Measurements from ENCODE around the gene SORCS2. TPM values are rescaled to one million over a fixed set of nuclear protein-coding genes. Genes with fewer than 3 reads are reported as not detected.

SORCS2 gene
- total RNA-seq, 3 donors from 2014 or later, result 0.66 to 1.3 (median 0.80) TPM

DNA sequence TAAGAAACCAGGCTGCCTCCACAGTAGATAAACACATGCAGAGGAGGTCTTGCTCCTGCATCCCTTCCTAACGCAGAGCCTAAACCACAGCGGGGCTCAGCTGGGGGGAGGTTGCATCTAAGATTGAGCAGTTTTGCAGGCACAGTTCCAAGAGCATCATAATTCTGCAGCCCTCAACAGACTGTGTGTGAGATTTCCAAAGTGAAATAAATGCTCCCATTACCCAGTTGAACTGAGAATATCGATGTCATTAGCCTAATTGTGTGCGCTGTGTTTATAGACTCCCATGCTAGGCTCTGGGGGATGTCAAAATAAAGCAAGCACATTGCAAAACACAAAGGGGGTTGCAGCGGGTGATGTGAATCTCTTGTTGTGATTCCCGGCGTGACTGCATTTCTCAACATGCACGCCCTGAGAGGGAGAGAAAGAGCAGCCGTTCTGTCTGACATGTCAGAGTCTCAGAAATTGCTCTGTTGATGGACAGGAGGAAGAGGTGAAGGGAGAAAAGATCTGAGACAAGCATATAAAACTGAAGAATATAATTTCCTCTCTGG lies 392.3 kb downstream of the SORCS2 start:
- Histone ChIP-seq H3K27ac (no peak overlapping the region), H3K4me1 (no peaks in the 10 kb centered on the region), H3K27me3 (no peaks in the 10 kb centered on the region), H3K36me3 (no peaks in the 10 kb centered on the region), H3K9me3 (peaks cover 0 to under 1% of the 10 kb centered on the region in 2 donors), H3K4me3 (no peak overlapping the region)
- no peak for TF ChIP-seq POLR2A (IDR thresholded peaks at IDR 0.05)
- TF ChIP-seq POLR2AphosphoS5 (IDR thresholded peaks at IDR 0.05), result no peak
- TF ChIP-seq, protein P1, sequence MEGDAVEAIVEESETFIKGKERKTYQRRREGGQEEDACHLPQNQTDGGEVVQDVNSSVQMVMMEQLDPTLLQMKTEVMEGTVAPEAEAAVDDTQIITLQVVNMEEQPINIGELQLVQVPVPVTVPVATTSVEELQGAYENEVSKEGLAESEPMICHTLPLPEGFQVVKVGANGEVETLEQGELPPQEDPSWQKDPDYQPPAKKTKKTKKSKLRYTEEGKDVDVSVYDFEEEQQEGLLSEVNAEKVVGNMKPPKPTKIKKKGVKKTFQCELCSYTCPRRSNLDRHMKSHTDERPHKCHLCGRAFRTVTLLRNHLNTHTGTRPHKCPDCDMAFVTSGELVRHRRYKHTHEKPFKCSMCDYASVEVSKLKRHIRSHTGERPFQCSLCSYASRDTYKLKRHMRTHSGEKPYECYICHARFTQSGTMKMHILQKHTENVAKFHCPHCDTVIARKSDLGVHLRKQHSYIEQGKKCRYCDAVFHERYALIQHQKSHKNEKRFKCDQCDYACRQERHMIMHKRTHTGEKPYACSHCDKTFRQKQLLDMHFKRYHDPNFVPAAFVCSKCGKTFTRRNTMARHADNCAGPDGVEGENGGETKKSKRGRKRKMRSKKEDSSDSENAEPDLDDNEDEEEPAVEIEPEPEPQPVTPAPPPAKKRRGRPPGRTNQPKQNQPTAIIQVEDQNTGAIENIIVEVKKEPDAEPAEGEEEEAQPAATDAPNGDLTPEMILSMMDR (IDR thresholded peaks at IDR 0.05), result no peak
- intact Hi-C loops (cut with DNase I; ENCODE audit: low total_unique reads), result no loop called here
- no peak for DNase-seq (ENCODE audit: low spot score in 2 of 2)

DNA sequence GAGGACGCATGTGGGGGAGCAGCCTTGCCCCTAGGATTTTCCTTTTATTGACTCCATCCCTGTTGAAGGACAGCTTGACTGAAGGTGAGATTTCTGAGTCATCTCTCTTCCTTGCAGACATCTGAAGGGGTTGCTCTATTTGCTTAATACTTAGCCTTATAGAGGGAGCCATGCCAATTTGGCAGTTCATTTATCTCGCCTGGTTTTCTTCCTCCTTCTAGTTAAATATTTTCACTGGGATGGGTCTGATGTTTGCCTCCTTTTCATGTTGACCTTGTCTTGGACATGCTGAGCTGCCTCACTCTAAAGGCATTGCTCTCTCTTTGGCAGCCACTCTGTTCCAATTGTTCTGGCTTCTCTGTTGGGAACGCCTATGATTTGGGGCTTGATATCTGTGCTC lies 393.4 kb downstream of the SORCS2 start:
- H3K4me3 ChIP-seq, result no peak overlapping the region
- H3K27ac ChIP-seq, result no peak overlapping the region
- H3K36me3 ChIP-seq, result no peaks in the 10 kb centered on the region
- intact Hi-C loops (cut with DNase I; ENCODE audit: low total_unique reads), result no loop called here
- no peaks in the 10 kb centered on the region for H3K9me3 ChIP-seq
- no peaks in the 10 kb centered on the region for H3K4me1 ChIP-seq
- H3K27me3 ChIP-seq, result no peaks in the 10 kb centered on the region
- TF ChIP-seq POLR2A (IDR thresholded peaks at IDR 0.05), result no peak
- TF ChIP-seq POLR2AphosphoS5 (IDR thresholded peaks at IDR 0.05), result no peak
- TF ChIP-seq, protein P1 (IDR thresholded peaks at IDR 0.05), result no peak
- no peak for DNase-seq (ENCODE audit: low spot score in 2 of 2)

DNA sequence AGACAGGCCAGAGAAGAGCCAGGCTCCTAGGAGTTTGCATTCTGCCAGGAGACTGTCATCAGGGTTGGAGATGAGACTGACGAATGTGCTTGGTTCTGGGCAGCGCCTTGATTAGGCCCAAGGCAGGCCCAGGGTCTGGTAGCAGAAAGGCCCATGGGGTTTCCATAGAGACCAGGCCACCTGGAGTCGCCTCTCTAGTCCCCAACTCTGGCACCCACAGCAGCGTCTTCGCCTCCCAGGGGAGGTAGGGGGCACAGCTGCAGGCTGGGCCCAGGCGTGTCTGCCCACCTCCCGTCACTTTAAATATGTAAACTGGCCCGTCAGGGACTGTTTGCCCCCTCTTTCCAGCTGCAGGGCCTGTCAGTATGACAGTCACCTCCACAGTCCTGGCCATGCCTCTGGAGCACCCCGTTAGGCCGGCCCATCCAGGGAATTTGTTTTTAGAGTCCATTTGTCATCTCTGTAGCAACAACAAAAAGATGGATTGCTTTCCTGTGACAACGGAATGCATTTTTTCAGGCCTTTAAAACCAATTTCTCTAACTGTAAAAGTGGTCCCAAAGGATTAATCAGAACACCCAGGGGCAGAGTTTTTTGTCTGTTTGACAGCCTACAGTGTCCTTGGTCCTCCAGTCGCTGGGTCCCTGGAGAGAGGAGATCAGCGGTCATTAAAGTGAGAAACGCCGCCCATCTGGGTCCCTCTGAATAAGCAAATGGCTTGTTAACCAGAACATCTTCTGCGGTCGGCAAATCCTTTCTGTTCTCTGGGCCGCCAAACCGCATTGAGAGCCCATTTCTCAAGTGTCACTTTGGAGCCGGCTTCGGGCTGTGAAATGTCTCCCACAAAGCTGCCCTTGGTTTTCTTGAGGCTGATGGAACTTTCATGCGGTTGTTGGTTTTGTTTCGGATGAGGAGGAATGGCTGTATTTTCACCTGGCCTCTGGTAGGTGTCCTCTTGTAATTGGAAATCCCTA lies 395.4 kb downstream of the SORCS2 start:
- Histone ChIP-seq H3K4me3 (no peak overlapping the region), H3K36me3 (no peaks in the 10 kb centered on the region), H3K27me3 (no peaks in the 10 kb centered on the region), H3K9me3 (no peaks in the 10 kb centered on the region), H3K4me1 (no peaks in the 10 kb centered on the region), H3K27ac (no peak overlapping the region)
- TF ChIP-seq, protein P1 (IDR thresholded peaks at IDR 0.05), result no peak
- TF ChIP-seq POLR2A (IDR thresholded peaks at IDR 0.05), result no peak
- no peak for TF ChIP-seq POLR2AphosphoS5 (IDR thresholded peaks at IDR 0.05)
- DNase-seq (ENCODE audit: low spot score in 2 of 2), result no peak
- intact Hi-C loops (cut with DNase I; ENCODE audit: low total_unique reads), result no loop called here

DNA sequence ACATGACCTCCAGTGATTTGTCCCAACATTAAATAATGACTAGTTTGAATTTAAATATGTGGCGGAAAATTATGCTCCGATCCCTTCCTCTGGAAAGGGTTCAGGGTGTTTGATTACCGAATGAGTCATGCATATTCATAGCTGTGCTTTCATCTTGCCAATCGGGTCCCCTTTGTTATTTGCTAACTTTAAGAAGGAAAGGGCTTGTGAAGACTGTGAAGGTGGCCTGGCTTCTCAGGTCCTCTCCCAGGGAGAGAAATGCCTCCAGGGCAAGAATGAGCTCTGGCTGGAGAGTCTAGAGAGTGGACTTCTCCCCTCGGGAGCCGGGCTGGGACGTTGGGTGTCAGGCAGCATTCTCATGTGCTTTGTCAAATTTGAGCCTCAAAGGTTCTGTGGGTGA lies 397.9 kb downstream of the SORCS2 start:
- Histone ChIP-seq H3K27ac (no peak overlapping the region), H3K4me3 (no peak overlapping the region), H3K4me1 (no peaks in the 10 kb centered on the region), H3K27me3 (peaks cover 0 to 22% of the 10 kb centered on the region in 2 donors), H3K9me3 (no peaks in the 10 kb centered on the region), H3K36me3 (no peaks in the 10 kb centered on the region)
- TF ChIP-seq, protein P1 (IDR thresholded peaks at IDR 0.05), result no peak
- TF ChIP-seq POLR2A (IDR thresholded peaks at IDR 0.05) (no peak), POLR2AphosphoS5 (IDR thresholded peaks at IDR 0.05) (no peak)
- DNase-seq (ENCODE audit: low spot score in 2 of 2), result no peak
- intact Hi-C loops (cut with DNase I; ENCODE audit: low total_unique reads), result no loop called here

DNA sequence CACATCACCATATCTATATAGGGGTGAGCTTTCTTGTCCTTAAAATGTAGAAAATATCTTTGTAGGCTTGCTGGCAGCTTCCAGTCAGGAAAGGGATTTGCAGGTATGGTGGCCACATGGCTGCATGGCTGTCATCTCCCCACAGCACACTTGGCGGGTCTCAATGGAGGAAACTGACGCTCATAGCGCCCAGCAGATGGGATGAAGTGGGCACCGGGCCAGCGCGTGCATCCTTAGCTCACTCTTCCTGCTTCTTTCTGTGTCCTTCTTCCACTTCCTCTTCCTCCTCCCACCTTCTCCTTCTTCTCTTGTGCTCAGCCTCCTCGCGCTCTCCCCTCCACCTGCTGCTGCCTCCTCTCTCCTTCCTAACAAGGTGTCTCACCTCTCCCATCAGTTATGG lies 398.6 kb downstream of the SORCS2 start:
- Histone ChIP-seq H3K27me3 (peaks cover 0 to 27% of the 10 kb centered on the region in 2 donors), H3K27ac (no peak overlapping the region), H3K9me3 (no peaks in the 10 kb centered on the region), H3K36me3 (no peaks in the 10 kb centered on the region), H3K4me1 (no peaks in the 10 kb centered on the region), H3K4me3 (no peak overlapping the region)
- no peak for DNase-seq (ENCODE audit: low spot score in 2 of 2)
- intact Hi-C loops (cut with DNase I; ENCODE audit: low total_unique reads), result no loop called here
- TF ChIP-seq POLR2AphosphoS5 (IDR thresholded peaks at IDR 0.05) (no peak), POLR2A (IDR thresholded peaks at IDR 0.05) (no peak)
- TF ChIP-seq, protein P1 (IDR thresholded peaks at IDR 0.05), result no peak

Data from breast epithelium (tissue), 4 donors.